Stomach (tissue), 4 donors: ENCODE data around the gene PEAK3.

Source experiments
- CTCF ChIP-seq, 7 experiments: fragments of 450-650 bp in 4 of 7; fragments of 200-600 bp in 3 of 7; sonication (generic) in 3 of 7; IDR thresholded peaks; one replicate each; pipeline ENCODE4 v1.5.1; 2016 to 2019; ENCODE audit warnings: antibody characterized with exemption in 7 of 7, control low read depth in 2 of 7, mild to moderate bottlenecking in 1 of 7
- EP300 ChIP-seq: sonication (generic); formaldehyde crosslinking; IDR thresholded peaks from one replicate; pipeline ENCODE4 v1.6.1; 2017; ENCODE audit warnings: antibody characterized with exemption
- POLR2A ChIP-seq, 4 donors: fragments of 450-650 bp; IDR thresholded peaks; one replicate each; pipeline ENCODE4 v1.6.1; 2016; ENCODE audit warnings: antibody characterized with exemption in 4 of 4, control low read depth in 2 of 4, mild to moderate bottlenecking in 1 of 4, moderate library complexity in 1 of 4
- POLR2AphosphoS5 ChIP-seq, 3 donors: sonication (generic); formaldehyde crosslinking; IDR thresholded peaks; one replicate each; pipeline ENCODE4 v1.6.1; 2016; ENCODE audit warnings: antibody characterized with exemption in 3 of 3

DNA sequence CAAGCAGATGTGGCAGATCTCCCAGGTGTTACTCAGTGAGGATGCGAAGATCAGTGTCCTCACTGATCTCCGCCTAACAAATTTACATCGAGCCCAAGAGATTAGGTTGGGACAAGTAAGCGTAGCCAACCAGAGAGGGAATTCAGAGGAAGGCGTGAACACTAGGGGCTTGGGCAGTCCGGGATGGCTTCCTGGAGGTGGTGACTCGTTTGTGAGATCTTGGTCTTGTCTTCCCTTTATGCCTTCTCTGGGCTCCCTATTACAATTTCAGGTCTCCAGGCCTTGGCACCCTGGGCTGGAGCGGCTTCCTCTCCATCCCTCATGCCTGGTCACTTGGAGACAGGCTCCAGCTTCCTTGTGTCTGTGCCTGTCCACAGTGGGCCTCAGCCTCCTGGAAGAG, 39.2 kb downstream of the PEAK3 start:
- no peak for TF ChIP-seq POLR2A (IDR thresholded peaks at IDR 0.05)
- TF ChIP-seq CTCF (IDR thresholded peaks at IDR 0.05), result no peak
- no peak for TF ChIP-seq EP300
- no peak for TF ChIP-seq POLR2AphosphoS5 (IDR thresholded peaks at IDR 0.05)
